M059J (cell line): ENCODE measurements around the gene PCDHGC4. TPM values are rescaled to one million over a fixed set of nuclear protein-coding genes. Genes with fewer than 3 reads are reported as not detected.

Experiments used
- DNase-seq: peaks from one replicate; pipeline ENCODE4 v3.0.0-alpha.2; 2012; ENCODE audit warnings: low read depth
- total RNA-seq: library from RNA; depleted of rRNA; stranded (reverse); fragments of >200 nt; shearing (Covaris generic); gene quantifications from 2 replicates; pipeline ENCODE4 v1.2.3, GENCODE V29; 2014

PCDHGC4 gene
- total RNA-seq, 1 experiment from 2014 or later, result 0.69 TPM

DNA sequence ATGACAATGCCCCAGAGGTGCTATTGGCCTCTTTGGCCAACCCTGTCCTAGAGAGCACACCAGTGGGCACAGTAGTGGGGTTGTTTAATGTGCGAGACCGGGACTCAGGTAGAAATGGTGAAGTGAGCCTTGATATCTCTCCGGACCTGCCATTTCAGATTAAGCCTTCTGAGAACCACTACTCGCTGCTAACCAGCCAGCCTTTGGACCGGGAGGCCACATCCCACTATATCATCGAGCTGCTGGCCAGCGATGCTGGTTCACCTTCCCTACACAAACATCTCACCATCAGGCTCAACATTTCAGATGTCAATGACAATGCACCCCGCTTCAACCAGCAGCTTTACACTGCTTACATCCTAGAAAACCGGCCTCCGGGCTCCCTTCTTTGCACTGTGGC is 5.4 kb downstream of the PCDHGC4 start:
- DNase-seq, result no peak

DNA sequence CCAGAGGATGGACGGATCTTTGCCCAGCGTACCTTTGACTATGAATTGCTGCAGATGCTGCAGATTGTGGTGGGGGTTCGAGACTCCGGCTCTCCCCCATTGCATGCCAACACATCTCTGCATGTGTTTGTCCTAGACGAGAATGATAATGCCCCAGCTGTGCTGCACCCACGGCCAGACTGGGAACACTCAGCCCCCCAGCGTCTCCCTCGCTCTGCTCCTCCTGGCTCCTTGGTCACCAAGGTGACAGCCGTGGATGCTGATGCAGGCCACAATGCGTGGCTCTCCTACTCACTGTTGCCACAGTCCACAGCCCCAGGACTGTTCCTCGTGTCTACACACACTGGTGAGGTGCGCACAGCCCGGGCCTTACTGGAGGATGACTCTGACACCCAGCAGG is 5.9 kb downstream of the PCDHGC4 start:
- no peak for DNase-seq

DNA sequence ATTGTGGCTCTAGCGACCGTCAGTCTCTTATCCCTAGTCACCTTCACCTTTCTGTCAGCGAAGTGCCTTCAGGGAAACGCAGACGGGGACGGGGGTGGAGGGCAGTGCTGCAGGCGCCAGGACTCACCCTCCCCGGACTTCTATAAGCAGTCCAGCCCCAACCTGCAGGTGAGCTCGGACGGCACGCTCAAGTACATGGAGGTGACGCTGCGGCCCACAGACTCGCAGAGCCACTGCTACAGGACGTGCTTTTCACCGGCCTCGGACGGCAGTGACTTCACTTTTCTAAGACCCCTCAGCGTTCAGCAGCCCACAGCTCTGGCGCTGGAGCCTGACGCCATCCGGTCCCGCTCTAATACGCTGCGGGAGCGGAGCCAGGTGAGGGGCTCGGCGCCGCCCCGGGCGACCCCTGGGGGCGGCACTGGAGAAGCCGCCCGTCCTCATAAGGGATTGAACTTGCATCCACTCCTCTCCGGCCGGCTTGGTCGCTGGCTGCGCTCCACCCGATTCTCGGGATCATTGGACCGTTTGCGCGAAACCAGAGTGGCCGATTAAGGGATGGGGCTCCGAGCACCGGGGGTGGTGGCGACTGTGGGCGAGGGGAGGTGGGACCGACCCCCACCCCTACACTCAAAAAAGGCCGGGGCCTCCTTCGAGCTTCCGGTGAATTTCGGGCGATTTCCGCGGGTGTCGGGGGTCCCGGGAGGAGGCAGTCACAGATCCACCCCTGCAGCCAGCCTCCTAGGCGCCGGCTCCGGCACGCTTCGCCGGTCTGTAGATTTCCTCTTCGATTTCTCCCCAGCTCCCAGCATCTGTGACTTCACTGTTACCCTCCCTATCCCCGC is 6.7 kb downstream of the PCDHGC4 start:
- DNase-seq, result no peak

DNA sequence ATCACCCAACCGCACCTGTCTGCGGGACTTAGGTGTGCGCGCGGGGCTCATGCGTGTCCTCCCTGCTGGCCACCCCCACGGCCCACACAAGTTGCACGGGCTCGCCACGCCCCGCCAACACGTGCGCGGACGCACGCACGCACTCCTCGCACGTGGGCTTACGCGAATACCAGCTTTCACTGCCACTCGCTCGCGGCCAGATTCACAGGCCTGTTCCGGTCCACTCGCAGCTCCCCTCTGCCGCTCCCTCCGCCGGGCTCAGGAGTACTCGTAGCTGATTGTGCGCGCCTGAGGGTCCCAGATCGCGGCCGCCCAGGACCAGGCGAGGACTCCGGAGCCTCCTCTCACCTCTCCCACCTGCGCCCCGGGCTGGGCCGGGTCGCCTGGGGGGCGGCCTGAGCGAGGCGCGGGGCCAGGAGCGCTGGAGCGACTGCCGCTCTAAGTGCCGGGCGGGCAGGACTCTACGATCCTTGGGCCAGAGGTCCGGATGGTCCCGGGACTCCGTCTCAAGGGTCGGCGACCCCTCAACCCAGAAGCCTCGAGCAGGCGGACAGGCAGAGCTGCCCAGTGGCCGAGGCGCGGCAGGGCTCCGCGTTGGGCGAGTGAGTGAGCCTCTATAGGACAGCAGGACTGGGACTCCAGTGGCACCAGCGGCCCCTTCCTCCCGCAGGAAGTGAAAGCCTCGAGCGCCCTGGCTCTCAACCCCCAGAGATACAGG is 7.5 kb downstream of the PCDHGC4 start:
- DNase-seq, result no peak

DNA sequence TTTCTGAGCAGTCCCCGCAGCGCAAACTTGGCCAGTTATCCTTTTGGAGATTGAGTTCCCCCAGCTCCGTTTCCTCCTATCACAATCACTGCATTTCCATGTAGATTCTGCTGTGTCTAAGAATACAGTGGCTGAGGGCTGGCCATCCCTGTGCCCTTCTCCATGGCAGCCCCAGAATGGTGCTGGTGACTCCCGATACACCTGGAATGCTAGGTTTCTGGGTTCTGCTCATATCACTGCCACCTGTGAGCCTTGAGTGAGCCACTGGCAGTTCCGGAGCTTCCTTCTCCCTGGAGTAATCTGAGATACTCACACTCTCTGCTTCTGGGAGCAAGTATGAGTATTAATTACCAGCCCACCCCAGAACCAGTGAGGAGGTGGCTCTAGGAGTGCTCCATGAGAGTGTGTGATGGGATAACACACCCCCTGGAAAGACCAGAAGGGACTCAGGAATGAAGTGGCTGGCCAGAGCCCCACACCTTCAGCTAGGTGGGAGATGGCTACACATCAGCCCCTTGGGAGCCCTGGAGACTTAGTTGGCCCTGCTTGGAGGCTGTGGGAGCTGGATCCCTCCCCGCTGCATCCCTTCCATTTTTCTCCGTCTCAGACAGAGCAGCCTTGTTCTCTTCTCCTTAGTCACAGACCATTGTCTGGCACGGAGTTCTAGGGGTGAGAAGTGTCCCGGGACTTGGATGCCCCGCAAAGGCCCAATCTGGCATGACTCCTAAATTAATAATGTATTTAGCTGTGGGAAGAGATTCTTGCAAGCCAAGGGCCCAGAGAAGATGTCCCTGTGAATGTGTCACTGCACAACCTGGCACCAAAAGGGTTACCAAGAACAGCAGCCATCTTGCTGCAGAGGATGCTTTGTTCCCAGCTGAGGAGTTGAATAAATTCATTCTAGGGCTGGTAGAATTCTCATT is 8.9 kb downstream of the PCDHGC4 start:
- DNase-seq, result no peak

DNA sequence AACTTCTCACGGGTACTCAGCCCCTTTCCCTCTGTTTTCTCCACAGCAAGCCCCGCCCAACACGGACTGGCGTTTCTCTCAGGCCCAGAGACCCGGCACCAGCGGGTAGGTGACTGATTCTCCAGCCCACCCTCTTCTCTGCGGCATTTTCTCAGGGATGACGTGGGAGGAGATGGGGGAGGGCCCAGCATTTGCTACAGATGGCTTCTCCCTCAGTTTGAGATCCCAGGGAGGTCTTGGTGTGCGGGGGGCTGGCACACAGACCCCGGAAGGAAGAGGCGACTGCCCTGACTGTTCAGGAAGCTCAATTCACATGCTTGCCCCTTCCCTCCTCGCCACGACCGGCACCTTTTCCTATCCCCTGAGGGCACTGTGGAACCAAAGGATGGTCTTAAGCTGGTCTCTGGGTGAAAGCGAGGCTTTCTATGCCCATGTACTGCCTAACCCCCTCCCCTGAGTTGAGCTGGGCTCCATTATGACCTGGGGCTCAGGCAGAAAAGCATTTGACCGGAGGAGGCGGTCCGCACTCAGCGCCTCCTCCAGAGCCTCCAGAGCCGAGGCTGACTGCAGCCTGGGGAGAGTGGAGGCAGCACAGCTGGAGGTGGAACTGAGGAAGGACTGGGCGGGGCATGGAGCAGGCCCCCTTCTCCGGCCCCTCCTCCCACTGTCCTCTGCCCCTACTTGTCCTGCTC is 10.1 kb downstream of the PCDHGC4 start:
- no peak for DNase-seq

DNA sequence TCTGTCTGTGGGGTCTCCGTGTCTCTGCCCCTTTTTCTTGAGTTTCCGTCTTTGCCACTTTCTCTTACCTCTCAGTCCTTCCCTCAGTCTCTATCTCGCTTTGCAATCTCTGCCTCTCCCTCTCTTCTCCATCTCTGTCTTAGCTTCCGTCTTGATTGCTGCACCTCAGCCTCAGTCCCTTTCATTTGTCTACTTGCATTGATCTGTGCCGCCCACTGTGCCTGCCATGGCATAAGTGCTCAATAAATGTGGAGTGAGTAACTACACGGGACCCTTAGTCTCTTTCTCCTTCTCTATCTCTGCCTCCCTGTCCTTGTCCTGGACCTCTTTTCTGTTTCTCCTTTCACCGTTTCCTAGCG is 10.6 kb downstream of the PCDHGC4 start:
- DNase-seq, result no peak

DNA sequence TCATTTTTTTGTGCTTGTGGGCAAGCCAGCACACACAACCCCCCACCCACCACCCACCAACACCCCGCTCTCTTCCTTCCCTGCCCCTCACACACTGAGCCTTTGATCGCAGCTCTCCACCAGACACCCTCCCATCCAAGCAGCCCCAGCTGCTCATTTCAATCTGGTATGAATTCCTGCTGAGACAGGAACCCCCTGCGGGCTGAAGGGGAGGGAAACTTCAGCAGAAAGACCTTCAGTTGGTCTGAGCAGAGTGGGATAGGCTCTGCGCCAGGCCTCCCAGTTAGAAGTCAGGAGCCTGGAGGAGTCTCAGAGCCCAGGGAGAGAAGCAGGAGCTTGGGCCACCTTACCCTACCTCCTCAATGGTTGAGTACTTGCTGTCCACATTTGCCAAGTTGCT is 11.2 kb downstream of the PCDHGC4 start:
- no peak for DNase-seq

DNA sequence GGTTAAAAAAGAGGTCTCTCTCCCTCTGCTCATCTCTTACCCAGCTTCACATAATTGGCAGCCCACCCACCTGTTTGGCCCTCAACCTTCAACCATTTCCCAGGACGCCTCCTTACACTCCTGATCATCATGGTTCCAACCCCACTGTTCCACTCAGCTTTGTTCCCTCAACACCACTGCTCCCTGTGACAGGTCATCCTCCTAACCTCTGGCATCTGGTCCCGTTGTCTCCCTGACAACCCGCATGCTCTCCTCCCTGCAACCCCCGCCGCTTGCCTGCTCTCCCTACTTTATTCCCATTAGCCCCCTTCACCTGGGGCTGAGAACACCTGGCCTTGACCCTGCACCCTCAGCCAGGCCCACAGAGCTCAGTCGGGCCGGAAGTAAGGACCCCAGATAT is 16.9 kb downstream of the PCDHGC4 start:
- DNase-seq, result no peak

DNA sequence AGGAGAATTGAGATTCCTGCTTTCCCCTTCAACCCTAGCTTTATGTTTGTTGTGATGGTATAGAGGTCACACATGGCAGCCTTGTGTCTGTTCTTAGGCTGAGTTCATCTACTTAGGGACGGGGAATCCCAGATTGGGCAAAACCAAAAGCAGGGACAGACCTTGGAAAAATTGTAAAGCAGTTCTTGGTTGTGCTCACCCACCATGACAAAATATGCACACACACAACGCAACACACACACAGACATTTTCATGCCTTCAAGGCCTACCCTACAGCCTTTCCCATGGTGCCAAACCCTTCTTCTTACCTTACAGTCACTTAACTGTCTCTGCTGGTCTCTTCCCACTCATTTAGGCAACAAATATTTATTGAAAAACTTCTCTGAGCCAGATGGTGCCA is 18.9 kb downstream of the PCDHGC4 start:
- no peak for DNase-seq

DNA sequence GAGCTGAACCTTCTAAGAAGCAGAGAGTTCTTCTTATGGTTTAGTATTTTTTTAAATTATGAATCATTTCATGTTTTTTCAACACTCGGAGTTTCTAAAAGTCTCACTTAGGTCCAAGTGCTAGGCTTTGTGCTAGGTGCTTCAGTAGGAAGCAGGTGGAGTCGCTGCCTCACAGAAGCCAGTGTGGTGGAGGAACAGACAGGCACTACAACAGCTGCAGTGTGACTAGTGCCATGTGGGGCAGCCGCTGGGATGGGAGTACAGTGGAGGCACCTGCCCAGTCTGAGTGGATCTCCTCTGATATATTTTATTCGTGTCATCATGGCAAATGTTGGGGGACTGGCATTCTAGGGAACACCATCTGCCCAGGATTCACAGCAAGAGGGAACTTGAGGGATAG is 19.4 kb downstream of the PCDHGC4 start:
- no peak for DNase-seq

DNA sequence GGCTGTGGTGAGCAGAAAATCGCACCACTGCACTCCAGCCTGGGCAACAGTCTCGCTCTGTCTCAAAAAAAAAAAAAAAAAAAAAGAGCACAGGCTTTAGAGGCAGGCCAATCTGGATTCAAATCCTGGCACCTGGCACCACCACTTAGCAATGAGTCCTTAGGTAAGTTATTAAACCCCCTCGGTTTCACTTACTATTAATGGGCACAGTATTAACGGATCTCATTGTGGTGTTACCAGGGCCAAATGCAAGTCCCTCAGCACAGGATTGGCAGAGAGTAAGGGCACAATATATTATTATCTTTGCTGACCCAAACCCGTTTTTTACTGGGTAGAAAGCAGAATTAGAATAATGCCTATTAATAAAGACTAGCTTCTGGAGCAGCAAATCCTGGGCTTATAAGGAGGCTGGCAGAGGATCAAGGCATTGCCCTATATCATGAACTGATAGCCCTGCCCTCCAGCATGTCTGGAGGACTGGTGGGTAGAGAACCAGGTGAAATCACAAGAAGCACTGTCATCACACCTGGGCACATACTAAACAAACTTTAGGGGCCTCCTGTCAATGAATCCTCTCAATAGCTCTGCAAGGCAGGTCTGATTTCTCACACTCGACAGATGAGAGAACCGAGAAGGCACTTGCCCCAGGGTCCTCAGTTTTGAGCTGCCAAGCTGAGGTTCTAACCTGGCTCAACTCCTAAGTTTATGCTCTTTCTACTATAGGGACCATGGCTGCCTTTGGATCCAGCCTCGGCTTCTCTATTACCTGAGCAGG is 21.7 kb downstream of the PCDHGC4 start:
- DNase-seq, result no peak

DNA sequence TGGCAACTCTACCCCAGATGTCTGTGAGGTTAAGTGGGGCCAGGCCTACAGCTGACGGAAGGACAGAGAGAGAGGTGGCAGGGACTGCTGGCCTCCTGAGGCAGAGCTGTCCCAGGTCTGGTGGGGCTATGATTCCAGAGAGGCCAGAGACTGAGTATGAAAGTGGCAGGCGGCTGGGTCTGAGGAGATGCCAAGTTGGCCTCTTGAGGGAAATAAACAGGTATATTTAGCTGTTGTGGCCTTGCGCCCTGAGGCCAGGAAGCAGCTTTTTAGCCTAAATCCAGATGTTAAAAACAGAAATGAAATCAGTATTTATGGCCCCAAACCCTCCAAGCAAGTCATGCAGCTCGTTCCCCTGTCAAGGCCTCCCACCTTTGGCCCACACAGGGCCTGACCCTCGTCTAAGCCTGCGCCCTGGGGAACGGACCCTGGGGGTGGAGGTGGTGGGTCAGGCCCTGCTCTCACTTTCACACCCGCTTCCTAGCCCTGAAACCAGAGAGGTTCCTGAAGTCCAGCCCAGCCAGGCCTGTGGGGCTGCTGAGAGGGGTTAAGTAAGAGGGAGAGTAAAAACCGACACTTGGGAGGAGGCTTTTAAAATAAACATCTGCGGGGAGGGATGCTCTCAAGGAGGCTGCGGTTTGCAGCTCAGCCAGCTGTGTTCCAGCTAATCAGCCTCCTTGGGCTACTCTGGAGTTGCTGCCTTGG is 22.7 kb downstream of the PCDHGC4 start:
- DNase-seq, result peak; percentile 85

DNA sequence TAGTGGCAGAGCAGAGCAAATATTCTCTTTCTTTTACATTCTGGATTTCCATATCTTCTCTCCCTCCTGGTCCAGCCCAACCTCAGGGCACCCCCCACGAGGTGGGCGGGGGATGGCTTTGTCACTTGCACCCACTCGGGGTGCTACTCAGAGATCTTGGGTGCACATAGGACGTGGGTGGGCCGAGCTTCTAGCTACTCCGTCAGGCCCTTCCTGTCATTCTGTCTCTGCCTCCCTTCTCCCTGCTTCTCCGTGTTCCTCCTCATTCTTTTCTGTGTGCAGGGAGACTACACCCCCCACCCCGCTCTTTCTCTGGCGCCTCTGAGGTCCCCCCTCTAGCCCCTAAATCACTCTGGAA is 23.6 kb downstream of the PCDHGC4 start:
- DNase-seq, result no peak

DNA sequence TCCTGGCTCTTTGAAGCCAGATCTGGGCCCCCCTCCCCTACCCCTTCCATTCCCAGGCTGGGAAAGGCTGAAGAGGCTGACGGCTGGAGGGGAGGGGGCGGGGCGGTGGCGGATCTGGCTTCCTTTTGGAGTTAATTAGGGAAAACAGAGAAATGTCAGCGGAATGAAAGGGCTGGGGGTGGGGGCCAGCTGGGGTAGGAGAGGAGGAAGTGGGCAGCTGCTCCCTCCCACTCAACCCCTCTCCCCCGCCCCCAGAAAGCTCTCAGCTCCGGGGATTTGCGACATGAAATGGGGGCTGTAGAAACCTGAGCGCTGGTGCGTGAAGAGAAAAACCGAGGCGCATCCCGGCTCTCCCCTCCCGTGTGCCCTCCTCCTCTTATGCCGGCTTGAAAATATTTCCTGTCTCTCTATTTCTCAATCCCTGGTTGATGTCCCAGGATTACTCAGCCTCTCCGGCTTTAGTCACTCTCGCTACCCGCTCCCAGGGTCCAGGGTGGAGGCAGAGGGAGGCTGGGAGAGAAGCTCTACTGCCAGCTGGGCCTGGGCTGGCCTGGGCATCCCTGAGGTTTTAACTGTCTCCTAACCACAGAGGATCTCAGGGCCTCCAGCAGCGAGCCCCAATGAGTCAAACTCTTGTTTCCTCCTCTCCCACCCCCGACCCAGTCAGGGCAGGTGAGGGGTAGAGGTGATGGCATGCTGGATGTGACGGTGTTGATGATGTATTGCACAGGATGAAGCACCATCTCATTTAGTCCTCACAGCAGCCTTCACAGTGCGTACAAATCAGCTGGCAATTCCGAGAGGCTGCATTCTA is 24.2 kb downstream of the PCDHGC4 start:
- DNase-seq, result peak; percentile 96

DNA sequence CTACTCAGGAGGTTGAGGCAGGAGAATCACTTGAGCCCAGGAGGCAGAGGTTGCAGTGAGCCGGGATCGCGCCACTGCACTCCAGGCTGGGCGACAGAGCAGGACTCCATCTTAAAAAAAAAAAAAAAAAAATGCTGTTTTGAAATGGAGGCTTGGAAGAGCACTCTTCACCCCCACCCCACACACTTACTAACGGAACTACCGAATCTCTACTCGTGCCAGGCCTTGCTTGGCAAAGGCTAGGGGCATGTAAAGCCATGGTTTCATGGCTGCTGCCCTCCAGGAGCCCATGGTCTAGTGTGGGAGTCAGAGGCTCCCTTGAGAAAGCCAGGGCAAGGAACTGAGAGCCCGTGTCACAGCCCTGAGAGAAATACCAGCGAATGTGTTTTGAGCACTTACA is 25.3 kb downstream of the PCDHGC4 start:
- no peak for DNase-seq

DNA sequence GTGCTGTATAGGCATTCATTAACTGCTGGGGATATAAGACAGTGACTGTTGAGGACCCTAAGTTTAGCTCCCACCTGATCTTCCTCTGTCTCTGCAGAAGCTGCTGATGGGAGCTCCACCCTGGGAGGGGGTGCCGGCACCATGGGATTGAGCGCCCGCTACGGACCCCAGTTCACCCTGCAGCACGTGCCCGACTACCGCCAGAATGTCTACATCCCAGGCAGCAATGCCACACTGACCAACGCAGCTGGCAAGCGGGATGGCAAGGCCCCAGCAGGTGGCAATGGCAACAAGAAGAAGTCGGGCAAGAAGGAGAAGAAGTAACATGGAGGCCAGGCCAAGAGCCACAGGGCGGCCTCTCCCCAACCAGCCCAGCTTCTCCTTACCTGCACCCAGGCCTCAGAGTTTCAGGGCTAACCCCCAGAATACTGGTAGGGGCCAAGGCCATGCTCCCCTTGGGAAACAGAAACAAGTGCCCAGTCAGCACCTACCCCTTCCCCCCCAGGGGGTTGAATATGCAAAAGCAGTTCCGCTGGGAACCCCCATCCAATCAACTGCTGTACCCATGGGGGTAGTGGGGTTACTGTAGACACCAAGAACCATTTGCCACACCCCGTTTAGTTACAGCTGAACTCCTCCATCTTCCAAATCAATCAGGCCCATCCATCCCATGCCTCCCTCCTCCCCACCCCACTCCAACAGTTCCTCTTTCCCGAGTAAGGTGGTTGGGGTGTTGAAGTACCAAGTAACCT is 26.2 kb downstream of the PCDHGC4 start:
- DNase-seq, result no peak

DNA sequence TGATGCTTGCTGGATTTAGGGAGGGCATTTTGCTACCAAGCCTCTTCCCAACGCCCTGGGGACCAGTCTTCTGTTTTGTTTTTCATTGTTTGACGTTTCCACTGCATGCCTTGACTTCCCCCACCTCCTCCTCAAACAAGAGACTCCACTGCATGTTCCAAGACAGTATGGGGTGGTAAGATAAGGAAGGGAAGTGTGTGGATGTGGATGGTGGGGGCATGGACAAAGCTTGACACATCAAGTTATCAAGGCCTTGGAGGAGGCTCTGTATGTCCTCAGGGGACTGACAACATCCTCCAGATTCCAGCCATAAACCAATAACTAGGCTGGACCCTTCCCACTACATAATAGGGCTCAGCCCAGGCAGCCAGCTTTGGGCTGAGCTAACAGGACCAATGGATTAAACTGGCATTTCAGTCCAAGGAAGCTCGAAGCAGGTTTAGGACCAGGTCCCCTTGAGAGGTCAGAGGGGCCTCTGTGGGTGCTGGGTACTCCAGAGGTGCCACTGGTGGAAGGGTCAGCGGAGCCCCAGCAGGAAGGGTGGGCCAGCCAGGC is 27.0 kb downstream of the PCDHGC4 start:
- no peak for DNase-seq
